GM23338 (cell line): ENCODE data around the gene ZNF740. TPM values are rescaled to one million over a fixed set of nuclear protein-coding genes. Genes with fewer than 3 reads are reported as not detected.

Experiments
- ATAC-seq: fragments of 200-7000 bp; cut with Tn5 transposase; 3 replicates; pipeline ENCODE4 v1.9.1; 2020
- DNase-seq: peaks from one replicate; pipeline ENCODE4 v3.0.0-alpha.2; 2015; ENCODE audit warnings: low spot score
- H2AFZ ChIP-seq: fragments of 200-600 bp; sonication (generic); 2 replicates; pipeline ENCODE4 v1.8.0; 2016; ENCODE audit warnings: antibody characterized with exemption, mild to moderate bottlenecking, moderate library complexity
- H3F3A ChIP-seq: fragments of 200-600 bp; sonication (generic); replicated peaks from 2 replicates; pipeline ENCODE4 v1.8.0; 2017; ENCODE audit warnings: antibody characterized with exemption, mixed run types, low read depth
- H3K27ac ChIP-seq: fragments of 200-600 bp; sonication (generic); 2 replicates; pipeline ENCODE4 v1.6.1; 2016; ENCODE audit warnings: low read depth
- H3K27me3 ChIP-seq: fragments of 200-600 bp; sonication (generic); 2 replicates; pipeline ENCODE4 v1.8.0; 2016; ENCODE audit warnings: mild to moderate bottlenecking, mixed run types, moderate library complexity; ENCODE audit not compliant: insufficient read depth
- H3K36me3 ChIP-seq: fragments of 200-600 bp; sonication (generic); 2 replicates; pipeline ENCODE4 v1.8.0; 2016; ENCODE audit warnings: mild to moderate bottlenecking; ENCODE audit not compliant: insufficient read depth
- H3K4me1 ChIP-seq: fragments of 200-600 bp; sonication (generic); 2 replicates; pipeline ENCODE4 v1.8.0; 2016; ENCODE audit warnings: mild to moderate bottlenecking, moderate library complexity; ENCODE audit not compliant: insufficient read depth
- H3K4me2 ChIP-seq: fragments of 200-600 bp; sonication (generic); 2 replicates; pipeline ENCODE4 v1.7.1; 2017; ENCODE audit warnings: mixed run types
- H3K4me3 ChIP-seq: fragments of 200-600 bp; sonication (generic); 2 replicates; pipeline ENCODE4 v1.6.1; 2016; ENCODE audit warnings: mixed run types
- H3K79me2 ChIP-seq: fragments of 200-600 bp; sonication (generic); replicated peaks from 2 replicates; pipeline ENCODE4 v1.8.0; 2017; ENCODE audit warnings: mild to moderate bottlenecking; ENCODE audit not compliant: insufficient read depth
- H3K9me2 ChIP-seq: fragments of 200-600 bp; sonication (generic); 2 replicates; pipeline ENCODE4 v1.8.0; 2017; ENCODE audit not compliant: insufficient read depth
- H4K20me1 ChIP-seq: fragments of 200-600 bp; sonication (generic); replicated peaks from 2 replicates; pipeline ENCODE4 v1.8.0; 2017; ENCODE audit warnings: mild to moderate bottlenecking; ENCODE audit not compliant: insufficient read depth
- H3K27ac Mint-ChIP-seq: 2 replicates; pipeline ENCODE4 v1.8.0; 2020; ENCODE audit warnings: inconsistent platforms, mild to moderate bottlenecking, moderate library complexity, mixed read lengths
- H3K27me3 Mint-ChIP-seq: 3 replicates; pipeline ENCODE4 v1.8.0; 2022; ENCODE audit warnings: low read depth, mild to moderate bottlenecking, moderate library complexity, mixed read lengths, inconsistent platforms; ENCODE audit not compliant: insufficient read depth, poor library complexity
- H3K36me3 Mint-ChIP-seq: 3 replicates; pipeline ENCODE4 v1.8.0; 2021; ENCODE audit warnings: low read depth, mild to moderate bottlenecking, inconsistent platforms, moderate library complexity, mixed read lengths
- H3K4me1 Mint-ChIP-seq: 3 replicates; pipeline ENCODE4 v1.8.0; 2020; ENCODE audit warnings: mild to moderate bottlenecking, inconsistent platforms, mixed read lengths
- H3K4me3 Mint-ChIP-seq: 3 replicates; pipeline ENCODE4 v1.8.0; 2021; ENCODE audit warnings: moderate library complexity, mild to moderate bottlenecking, inconsistent platforms, mixed read lengths
- H3K9me3 Mint-ChIP-seq: 3 replicates; pipeline ENCODE4 v1.8.0; 2020; ENCODE audit warnings: moderate library complexity, mild to moderate bottlenecking, inconsistent platforms, mixed read lengths
- CREB1 ChIP-seq: fragments of 250-450 bp; sonication (Bioruptor Pico); IDR thresholded peaks from 2 replicates; pipeline ENCODE4 v1.5.0; 2020; ENCODE audit warnings: low read depth, mild to moderate bottlenecking, moderate library complexity
- CTCF ChIP-seq, 2 experiments: fragments of 200-600 bp in 1 of 2; sonication (generic) in 1 of 2; conservative IDR thresholded peaks; 2 replicates each; pipeline versions ENCODE4 v1.5.1 to v1.6.1; 2016 to 2017; ENCODE audit warnings: antibody characterized with exemption in 2 of 2, low read depth in 2 of 2, mild to moderate bottlenecking in 2 of 2, moderate library complexity in 1 of 2
- ETS1 ChIP-seq: IDR thresholded peaks from 2 replicates; pipeline ENCODE4 v1.6.1; 2016; ENCODE audit warnings: antibody characterized with exemption
- EZH2 ChIP-seq: fragments of 200-600 bp; sonication (generic); IDR thresholded peaks from one replicate; pipeline ENCODE4 v1.8.0; 2017; ENCODE audit warnings: antibody characterized with exemption, mild to moderate bottlenecking, low read depth; ENCODE audit not compliant: unreplicated experiment
- EZH2phosphoT487 ChIP-seq: fragments of 200-600 bp; sonication (generic); IDR thresholded peaks from one replicate; pipeline ENCODE4 v1.8.1; 2018; ENCODE audit warnings: antibody characterized with exemption; ENCODE audit not compliant: unreplicated experiment
- JUNB ChIP-seq: IDR thresholded peaks from one replicate; pipeline ENCODE4 v1.6.1; 2016; ENCODE audit warnings: antibody characterized with exemption; ENCODE audit not compliant: unreplicated experiment
- NANOG ChIP-seq: IDR thresholded peaks from 2 replicates; pipeline ENCODE4 v1.6.1; 2016; ENCODE audit warnings: antibody characterized with exemption, borderline replicate concordance
- POLR2AphosphoS5 ChIP-seq: IDR thresholded peaks from 2 replicates; pipeline ENCODE4 v1.6.1; 2016; ENCODE audit warnings: antibody characterized with exemption, low read depth
- REST ChIP-seq: IDR thresholded peaks from one replicate; pipeline ENCODE4 v1.6.1; 2018; ENCODE audit warnings: antibody characterized with exemption; ENCODE audit not compliant: unreplicated experiment
- STAT1 ChIP-seq: IDR thresholded peaks from one replicate; pipeline ENCODE4 v1.6.1; 2016; ENCODE audit warnings: antibody characterized with exemption; ENCODE audit not compliant: unreplicated experiment
- ZNF114 ChIP-seq: fragments of 250-450 bp; sonication (Bioruptor Pico); IDR thresholded peaks from 2 replicates; pipeline ENCODE4 v1.5.0; 2020; ENCODE audit warnings: mild to moderate bottlenecking, moderate library complexity
- ZNF331 ChIP-seq: fragments of 250-450 bp; sonication (Bioruptor Pico); IDR thresholded peaks from 2 replicates; pipeline ENCODE4 v1.5.0; 2020; ENCODE audit warnings: low read depth, mild to moderate bottlenecking, moderate library complexity
- ZNF462 ChIP-seq: fragments of 250-450 bp; sonication (Bioruptor Pico); IDR thresholded peaks from 2 replicates; pipeline ENCODE4 v1.5.0; 2020; ENCODE audit warnings: mild to moderate bottlenecking, moderate library complexity
- polyA plus RNA-seq: library from polyadenylated mRNA; unstranded; fragments of >200 nt; fragmentation: Nextera tagmentation; extraction: Ambion mirVana; gene quantifications from 2 replicates; pipeline ENCODE4 v1.2.1, GENCODE V29; 2016
- total RNA-seq: library from RNA; depleted of rRNA; stranded (reverse); fragments of >200 nt; shearing (Covaris generic); gene quantifications from 2 replicates; pipeline ENCODE4 v1.2.3, GENCODE V29; 2014

The ZNF740 gene
- total and polyA plus RNA-seq, 2 experiments from 2014 or later, result 2.6 to 13.0 TPM

- Histone ChIP-seq H3F3A (peaks cover 17% of the 10 kb centered on the region), H3K4me2 (no peak overlapping the region), H3K36me3 (no peaks in the 10 kb centered on the region), H3K4me1 (0 out of 2 replicates have a peak, but pooled peaks cover 2% of the 10 kb centered on the region), H3K27me3 (no peaks in the 10 kb centered on the region), H3K4me3 (no peak overlapping the region), H2AFZ (no peak overlapping the region), H4K20me1 (no peaks in the 10 kb centered on the region), H3K79me2 (no peaks in the 10 kb centered on the region), H3K27ac (no peak overlapping the region), H3K9me2 (no peaks in the 10 kb centered on the region)
- H3K36me3 Mint-ChIP-seq, result no peaks in the 10 kb centered on the region
- ATAC-seq, result no peak
- H3K27ac Mint-ChIP-seq, result no peak overlapping the region
- H3K27me3 Mint-ChIP-seq, result no peaks in the 10 kb centered on the region
- H3K9me3 Mint-ChIP-seq, result peaks cover 3% of the 10 kb centered on the region; the same call in 1 of the 3 replicates
- DNase-seq, result no peak
- no peak overlapping the region for H3K4me3 Mint-ChIP-seq
- H3K4me1 Mint-ChIP-seq, result peaks cover 3% of the 10 kb centered on the region; the same call in 2 of the 3 replicates
- no peak for TF ChIP-seq JUNB
- TF ChIP-seq ZNF114 (CRISPR knock-in tag), result no peak
- no peak for TF ChIP-seq NANOG
- TF ChIP-seq EZH2phosphoT487, result no peak
- no peak for TF ChIP-seq EZH2
- no peak for TF ChIP-seq POLR2AphosphoS5
- no peak for TF ChIP-seq REST
- no peak for TF ChIP-seq ZNF462 (CRISPR knock-in tag)
- TF ChIP-seq ETS1, result no peak
- no peak for TF ChIP-seq CTCF (conservative IDR thresholded peaks at IDR 0.05; ENCODE audit: low read depth in 2 of 2)
- TF ChIP-seq STAT1, result no peak
- no peak for TF ChIP-seq ZNF331 (CRISPR knock-in tag)
- TF ChIP-seq CREB1 (CRISPR knock-in tag), result no peak
Measured at GRCh38 chr12:53147653-53148052, 32.9 kb upstream of the ZNF740 start.
